ENCODE results near the gene HECW1. TPM values are rescaled to one million over a fixed set of nuclear protein-coding genes. Genes with fewer than 3 reads are reported as not detected.
"Not testable (repeated sequence)": the region's sequence is repeated elsewhere in the genome, so short reads cannot be mapped to it uniquely, and the experiment has no call there.

The HECW1 gene
- total RNA-seq, 1 experiment from 2014 or later = 36.2 TPM

DNA sequence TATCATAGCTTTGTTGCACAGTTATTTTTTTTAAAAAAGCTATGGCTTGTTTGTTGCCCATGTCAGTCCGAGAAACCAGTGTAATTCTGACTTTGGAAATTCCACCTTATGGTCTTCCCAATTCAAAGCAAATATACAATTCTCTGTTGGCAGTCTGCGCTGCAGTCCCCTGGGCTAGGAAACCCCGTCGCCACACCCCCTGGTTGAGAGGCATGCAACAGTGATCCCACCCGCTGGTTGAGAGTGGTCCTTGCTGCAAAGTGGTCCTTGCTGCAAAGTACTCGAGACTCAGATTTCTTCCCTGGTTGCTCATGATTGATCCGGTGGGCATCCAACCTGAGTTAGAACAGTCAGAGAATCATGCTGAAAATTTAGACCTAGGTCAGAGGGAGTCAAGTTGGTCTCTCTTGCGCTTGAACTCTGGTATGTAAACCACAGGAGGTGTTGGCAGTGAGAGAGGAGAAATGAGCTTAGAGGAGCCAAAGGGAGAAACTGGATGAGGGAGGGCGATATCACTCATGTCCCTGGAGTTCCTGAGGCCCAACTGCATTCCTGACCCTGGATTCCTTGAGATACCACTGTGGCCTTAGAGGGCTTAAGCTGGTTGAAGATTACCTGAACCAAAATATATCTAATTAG, 425.4 kb downstream of the HECW1 start:
- no peak for DNase-seq (ENCODE audit: low spot score)

DNA sequence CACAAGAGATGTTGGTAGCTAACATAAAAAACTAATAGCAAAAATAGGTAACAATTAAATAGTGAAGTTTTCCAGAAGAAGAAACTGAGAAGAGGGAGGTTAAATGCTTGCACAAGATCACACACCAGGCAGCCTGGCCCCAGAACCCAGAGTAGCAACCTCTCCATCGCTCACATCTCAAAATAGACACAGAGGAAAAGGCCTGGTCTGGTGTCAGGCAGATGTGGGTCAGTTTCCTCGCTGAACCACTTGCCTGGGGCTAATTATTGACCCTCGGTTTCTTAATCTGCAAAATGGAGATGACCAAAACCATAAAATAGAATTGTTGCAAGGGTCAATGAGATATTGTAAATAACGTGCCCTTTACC, 425.9 kb downstream of the HECW1 start:
- DNase-seq (ENCODE audit: low spot score) = no peak

DNA sequence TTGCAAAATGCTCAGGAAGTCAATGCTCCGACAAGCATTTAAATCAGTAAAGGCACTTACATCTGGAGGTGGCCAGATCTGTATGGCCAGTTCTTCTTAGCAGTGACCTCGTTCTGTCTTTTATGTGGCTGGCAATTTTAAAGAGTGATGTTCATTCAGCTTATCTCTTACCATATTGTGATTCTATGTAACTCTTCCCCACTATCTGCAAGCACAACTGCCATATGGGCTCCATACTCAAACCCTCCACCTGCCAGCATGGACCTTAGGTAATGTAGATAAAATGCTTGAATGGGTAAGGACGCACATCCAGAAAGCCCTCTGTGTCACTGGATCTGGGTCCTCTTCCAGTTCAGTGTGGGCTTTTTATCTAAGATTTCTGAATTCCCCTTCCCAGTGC, 428.0 kb downstream of the HECW1 start:
- no peak for DNase-seq (ENCODE audit: low spot score)

DNA sequence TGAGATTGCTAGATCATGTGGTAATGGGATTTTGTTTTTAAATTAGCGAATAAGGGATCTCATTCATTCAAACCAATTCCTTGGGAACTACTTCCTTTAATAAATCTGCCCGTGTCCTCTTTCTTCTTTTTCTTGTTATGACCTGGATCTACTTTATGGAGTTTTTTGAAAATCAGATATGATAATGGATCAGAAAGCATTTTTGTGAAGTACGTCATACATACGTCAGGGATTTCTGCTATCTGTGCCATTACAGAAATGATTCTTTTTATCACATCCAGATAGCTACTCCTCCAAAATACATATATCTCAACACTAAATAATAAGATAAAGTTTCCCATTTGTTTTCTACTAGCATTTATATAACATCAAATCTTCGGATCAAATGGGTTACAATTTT, 430.3 kb downstream of the HECW1 start:
- DNase-seq (ENCODE audit: low spot score) = no peak

DNA sequence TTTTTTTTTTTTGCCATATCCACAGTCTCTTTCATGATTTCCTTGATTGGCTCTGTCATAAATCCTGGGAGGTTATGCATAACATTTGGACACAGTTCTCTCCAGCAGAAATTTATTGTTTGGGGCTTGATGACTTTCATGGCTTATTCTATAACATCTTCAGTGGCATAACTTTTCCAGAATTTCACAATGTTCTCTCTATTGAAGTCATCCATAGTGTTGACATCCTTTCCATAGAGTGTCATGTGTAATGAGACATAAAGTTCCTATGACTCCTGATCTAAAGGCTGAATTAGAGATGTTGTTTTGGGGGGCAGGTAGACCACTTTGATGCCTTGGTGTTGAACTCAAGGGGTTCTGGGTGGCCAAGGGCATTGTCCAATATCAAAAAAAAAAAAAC, 433.8 kb downstream of the HECW1 start:
- DNase-seq (ENCODE audit: low spot score) = no peak

DNA sequence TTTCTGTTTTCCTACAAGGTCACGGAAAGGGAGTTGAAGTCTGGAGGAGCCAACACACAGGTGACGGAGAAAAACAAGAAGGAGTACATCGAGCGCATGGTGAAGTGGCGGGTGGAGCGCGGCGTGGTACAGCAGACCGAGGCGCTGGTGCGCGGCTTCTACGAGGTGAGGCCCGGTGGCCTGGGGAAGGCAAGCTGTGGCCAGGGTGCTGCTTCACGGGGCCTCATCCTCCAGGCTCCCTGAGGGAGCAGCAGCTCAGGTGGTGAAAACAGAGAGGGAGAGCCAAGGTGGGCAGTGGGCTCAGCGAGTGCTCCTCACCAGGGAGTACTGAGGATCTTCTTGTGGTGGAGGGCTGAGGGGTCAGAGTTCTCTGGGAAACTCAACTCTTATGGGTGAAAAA, 438.0 kb downstream of the HECW1 start:
- no peak for DNase-seq (ENCODE audit: low spot score)

DNA sequence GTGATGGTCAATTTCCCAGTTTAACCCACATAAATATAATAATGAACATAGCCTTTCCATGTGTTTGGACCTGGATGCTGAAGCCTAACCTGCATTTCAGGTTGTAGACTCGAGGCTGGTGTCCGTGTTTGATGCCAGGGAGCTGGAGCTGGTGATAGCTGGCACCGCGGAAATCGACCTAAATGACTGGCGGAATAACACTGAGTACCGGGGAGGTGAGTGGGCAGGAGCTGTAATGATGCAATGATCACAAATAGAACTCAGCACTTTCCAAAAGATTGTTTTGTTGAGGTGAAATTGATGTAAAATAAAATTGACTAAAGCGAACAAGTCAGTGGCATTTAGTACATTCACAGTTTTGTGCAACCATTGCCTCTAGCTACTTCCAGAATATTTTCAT, 439.7 kb downstream of the HECW1 start:
- DNase-seq (ENCODE audit: low spot score) = no peak

DNA sequence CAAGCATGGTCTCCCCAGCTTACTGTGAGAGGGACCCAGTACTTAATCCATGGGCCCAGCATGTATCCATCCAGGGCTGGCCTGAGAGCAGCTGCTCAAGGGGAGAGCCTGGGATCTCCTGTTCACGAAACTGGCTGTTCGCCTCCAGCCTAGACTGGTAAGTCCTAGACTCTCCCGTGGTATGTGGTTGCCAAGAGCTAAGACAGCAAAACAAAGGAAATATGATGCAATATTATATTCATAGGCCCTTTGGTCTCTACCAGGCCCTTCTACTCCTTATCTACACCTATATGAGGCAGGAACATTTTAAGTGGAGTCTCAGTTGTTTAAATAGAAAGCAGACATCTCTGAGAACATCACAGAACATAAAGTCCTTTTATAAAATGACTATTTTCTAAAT, 441.6 kb downstream of the HECW1 start:
- no peak for DNase-seq (ENCODE audit: low spot score)

DNA sequence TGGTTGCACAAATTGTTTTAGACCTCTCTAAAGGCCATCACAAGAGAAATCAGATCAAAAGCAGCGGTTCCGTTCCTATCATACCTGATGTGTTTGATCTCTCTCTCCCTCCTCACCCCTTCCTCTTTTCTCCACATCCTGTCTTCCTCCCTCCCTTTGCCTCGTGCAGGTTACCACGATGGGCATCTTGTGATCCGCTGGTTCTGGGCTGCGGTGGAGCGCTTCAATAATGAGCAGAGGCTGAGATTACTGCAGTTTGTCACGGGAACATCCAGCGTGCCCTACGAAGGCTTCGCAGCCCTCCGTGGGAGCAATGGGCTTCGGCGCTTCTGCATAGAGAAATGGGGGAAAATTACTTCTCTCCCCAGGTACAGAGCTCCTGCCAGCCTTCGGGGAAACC, 442.0 kb downstream of the HECW1 start:
- no peak for DNase-seq (ENCODE audit: low spot score)

DNA sequence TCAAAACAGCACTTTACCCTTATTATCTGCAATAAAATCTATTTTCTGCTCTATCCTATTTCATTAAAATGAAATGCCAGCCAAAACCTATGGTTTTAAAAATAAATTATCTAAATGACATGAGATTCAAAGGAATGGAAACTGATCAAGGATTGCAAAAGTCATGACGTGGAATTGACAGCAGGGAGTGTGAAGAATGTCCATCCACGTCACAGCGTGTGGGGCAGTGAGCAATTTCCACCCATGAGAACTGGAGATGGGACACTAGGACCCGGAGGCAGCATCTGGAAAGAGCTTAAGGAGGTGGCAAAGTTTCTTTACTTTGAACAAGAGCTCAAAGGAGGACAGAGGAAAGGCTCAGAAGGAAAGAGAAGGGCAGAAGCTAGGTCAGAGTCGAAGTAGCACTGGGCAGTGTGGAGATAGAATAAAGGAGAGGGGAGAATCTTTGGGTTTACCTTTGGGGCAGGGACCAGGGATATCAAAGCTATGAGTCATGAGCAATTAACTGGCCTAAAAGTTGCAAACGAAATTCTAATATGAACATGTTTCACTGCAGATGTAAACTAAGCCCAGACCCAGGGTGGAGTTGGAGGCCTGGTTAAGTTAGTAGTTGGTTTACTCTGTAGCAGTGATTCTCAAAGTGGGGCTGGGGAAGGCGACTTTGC, 445.5 kb downstream of the HECW1 start:
- no peak for DNase-seq (ENCODE audit: low spot score)

DNA sequence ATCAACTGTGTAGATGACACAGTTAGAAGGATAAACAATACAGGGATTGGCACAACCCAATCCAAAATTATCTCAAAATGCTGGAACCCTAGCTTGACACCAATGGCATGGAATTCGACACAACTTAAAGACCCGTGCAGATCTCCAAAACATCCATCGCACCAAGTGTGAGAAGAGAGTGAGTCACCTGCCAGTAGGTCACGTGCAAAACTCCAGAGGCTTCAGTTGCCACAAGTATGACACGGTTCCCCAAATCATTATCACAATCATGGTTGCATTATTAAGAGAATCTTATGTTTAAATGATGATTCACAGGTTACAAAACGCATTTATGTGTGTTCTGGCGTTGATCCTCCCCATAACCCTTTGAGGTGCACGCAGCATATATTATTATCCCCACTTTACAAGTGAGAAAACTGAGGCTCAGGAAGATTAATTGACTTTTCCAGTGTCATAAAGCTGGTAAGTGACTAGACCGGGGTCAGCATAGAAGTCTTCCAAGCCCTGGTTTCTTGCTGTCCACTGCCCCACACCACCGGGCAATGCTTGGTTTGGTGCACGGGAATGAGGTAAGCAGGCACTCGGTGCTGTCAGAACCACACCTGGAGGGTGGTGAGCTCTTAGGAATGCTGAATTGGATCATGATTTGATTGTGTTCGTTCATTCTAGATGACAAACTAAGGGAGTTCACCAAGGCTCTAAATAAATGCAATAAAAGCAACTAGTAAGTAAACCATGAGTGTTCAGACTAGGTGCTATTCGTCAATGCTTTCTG, 446.9 kb downstream of the HECW1 start:
- DNase-seq (ENCODE audit: low spot score) = no peak

DNA sequence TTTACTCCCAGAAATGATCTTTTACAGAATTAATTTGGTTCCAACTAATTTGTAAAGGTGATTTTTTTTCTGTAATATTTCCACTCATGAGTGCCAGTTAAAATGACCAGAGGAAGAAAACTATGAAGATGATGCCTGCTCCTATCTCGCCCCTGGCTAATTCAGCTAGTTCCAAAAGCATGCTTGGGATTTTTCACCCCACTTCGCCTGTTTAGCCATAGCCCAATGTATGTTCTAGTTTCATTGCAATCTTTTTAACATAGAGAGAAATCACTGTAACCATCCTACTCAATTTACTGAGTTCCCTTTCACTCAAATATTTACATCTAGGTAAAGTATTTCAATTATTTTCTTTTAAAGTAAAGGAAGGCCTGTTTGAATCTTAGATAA, 447.5 kb downstream of the HECW1 start:
- DNase-seq (ENCODE audit: low spot score) = no peak

DNA sequence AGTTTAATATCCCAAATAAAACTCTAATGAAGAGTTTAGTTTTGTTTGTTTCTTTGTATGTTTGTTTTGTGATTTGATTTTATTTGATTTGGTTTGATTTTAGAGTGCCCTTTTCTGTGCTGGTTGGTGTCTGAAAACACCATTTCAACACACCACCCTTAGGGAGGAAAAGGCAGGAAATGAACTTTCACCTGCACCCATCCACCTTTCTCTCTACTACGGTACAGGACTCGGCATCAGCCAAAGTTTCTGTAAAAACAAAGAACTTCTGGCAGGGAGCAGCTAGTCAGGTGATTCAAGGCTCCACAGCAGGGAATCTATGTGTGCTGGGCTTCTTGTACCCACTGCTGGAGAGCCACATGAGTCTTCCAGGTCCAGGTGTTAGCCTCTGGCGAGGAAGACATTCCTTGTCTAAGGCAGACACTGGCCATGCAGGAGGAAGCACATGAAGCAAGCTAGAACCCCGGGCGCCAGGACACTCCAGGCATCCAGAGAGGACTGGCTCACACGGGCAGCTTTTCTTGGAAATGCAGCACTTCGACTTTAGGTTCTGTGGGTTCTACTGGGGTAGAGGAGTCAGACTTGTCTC, 448.4 kb downstream of the HECW1 start:
- DNase-seq (ENCODE audit: low spot score) = no peak

DNA sequence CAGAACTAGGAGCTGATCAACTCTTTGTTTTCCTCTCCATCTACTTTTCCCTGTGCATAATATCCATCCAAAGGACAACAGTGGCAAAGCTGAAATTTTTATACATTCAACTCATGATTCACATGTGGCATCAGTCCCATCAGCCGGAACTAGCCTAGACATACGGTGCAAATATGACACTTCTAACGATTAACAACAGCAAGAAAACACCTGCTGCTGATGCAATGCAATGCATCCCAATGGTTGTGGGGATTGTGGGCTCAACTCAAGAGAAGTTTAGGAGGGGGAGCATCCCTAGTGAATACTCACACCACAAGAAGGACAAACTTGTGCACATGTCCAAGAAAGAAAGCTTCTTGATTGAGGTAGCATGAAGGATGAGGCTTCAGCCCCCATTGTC, 449.9 kb downstream of the HECW1 start:
- no peak for DNase-seq (ENCODE audit: low spot score)

DNA sequence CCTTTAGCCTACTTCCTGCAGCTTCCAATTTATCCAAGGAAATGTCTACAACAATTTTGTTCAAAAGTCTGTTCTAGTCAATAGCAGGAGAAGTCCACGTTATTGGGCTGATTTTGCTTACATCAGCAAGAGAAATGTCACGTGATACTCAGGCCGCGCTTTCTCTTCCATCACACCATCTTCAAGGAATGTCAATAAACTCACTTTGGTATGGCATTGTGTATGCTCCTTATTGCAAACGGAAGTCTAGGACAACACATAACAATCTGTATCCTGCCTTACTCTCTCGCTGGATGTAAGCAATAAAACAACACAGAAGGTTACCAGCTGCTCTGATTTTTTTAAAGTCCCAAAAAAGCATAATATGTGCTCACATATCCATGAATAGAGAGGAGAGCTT, 453.3 kb downstream of the HECW1 start:
- DNase-seq (ENCODE audit: low spot score) = no peak

DNA sequence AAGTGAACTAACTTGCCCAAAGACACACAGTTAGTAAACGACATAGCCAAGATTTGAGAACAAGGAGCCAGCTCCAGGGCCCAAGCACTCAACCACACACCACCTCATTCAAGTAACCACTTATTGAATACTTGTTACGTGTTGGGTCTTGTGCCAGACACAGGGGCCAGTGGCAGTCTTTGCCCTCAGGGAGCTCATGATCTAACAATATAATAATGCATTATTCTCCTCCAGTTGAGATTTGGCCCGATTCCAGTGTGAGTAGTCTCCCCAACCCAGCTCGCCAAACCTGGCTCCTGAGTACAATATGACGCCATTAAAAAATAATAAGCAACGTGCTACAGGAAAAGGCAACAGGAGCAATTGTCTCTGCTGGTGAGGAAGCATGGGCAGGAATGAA, 456.1 kb downstream of the HECW1 start:
- peak; percentile 37 for DNase-seq (ENCODE audit: low spot score)

DNA sequence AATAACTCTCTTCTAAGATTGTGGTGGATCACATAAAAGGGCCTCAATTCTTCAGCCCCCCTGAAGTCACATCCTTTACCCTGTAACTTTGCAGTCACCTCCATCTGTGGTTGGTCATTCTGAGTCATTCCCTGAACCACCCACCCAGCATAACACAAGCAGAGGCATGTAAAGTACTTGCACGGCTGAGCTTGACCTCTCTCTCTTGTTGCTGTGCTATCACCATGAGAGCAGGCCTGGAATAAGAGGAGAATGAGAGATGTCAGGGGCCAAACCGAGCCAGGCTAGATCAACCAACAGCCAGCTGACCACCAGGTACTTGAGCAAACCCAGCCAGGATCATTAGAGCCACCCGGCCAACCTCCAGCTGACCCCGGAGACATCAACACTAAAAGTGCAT, 457.0 kb downstream of the HECW1 start:
- DNase-seq (ENCODE audit: low spot score) = peak; percentile 82

DNA sequence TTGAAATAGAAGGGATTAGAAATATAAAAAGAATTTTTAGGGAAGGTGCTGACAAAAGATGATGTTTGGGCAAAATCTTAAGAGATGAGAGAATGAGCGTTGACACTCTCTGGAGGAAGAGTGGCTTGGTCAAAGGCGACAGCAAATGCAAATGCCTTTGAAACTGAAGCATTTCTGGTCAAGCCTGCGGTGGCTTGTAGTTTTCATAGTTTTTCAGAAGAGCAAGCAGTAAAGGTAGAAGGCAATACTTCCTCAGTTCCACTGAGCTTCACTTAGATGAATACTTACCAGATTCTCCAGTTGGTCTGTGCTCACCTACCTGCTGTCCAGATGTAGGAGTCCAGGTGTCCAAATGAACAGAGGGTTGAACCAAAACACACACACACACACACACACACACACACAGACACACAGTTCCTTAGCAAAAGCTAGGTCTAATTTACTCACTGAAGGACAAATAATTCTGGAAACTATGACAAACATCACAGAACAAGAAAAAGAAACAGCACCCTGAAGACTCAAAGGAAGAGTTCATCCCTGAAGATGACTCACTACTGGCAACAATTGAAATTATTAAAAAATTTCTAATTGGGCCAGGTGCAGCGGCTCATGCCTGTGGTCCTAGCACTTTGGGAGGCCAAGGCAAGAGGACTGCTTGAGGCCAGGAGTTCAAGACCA, 458.4 kb downstream of the HECW1 start:
- peak; percentile 31 for DNase-seq (ENCODE audit: low spot score)

DNA sequence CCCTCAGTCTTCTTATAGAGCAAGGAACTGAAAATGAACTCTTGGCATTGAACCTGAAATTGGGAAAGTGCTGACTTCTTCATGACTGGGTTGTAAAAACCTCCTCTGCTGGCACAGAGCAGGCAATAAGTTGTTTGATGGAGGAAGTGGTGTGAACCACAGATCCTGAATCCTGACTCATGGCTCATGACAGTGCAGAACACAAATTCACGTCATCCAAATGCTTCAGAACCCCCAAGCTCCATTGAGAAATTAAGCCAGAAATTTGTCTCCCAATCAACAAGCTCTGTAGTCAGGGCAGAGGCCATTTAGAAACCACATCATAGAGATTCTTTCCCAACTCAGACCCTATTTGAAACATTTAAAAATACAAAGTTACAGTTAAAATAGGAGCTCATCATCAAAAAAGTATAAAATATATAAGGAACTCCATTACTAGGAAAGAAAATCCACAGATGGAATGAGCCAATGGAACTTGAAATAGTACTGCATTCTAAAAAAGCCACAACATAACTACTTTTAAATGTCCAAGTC, 460.1 kb downstream of the HECW1 start:
- peak; percentile 100 for DNase-seq (ENCODE audit: low spot score)

DNA sequence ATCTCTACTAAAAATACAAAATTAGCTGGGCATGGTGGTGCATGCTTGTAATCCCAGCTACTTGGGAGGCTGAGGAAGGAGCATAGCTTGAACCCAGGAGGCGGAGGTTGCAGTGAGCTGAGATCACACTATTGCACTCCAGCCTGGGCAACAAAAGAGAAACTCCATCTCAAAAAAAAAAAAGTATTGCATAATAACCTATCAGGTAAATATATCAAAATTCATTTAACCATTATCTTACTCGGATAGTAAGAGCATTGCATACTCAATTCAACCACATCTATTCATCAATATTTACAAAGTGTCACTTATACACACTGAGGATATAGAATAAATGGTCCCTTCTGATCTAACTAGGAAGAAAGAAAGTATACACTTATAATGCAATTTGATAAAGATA, 461.4 kb downstream of the HECW1 start:
- not testable (repeated sequence) for DNase-seq (ENCODE audit: low spot score)

DNA sequence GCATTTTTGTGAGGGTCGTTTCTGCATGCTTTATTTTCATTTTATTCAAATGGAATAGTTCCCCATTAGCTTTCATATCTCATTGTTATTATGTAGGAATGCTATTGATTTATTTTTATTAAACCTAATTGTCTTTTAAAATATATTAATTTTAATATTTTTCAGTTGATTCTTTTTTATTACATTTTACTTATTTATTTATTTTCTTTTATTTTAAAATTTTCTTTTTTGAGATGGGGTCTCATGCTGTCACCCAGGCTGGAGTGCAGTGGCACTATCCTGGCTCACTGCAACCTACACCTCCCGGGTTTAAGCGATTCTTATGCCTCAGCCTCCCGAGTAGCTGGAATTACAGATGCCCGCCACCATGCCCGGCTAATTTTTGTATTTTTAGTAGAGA, 463.1 kb downstream of the HECW1 start:
- DNase-seq (ENCODE audit: low spot score) = no peak

DNA sequence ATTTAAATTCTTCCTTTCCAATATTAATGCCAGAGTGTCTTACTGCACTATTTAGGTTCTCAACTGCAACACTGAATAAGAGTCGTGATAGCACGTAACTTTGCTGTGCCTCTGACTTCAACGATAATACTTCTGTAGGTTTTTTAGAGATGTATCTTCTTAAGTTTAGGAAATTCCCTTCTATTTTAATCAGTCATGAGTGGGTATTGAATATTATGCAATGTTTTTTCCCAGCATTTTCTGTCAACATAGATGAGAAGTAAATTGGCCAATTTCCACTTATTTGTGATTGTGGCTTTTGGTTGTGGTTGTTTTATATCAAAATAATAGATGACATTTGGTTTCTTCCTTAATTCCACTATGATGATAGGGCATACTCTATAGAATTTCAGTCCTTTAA, 463.8 kb downstream of the HECW1 start:
- DNase-seq (ENCODE audit: low spot score) = no peak
